AG20443 (cell line): ENCODE data around the gene SEMA6B.
"Not testable (repeated sequence)": the region's sequence is repeated elsewhere in the genome, so short reads cannot be mapped to it uniquely, and the experiment has no call there.

ENCODE experiments used
- DNase-seq: peaks from one replicate; pipeline ENCODE4 v3.0.0; 2012; ENCODE audit warnings: low spot score, mixed read lengths

SEMA6B gene

DNA sequence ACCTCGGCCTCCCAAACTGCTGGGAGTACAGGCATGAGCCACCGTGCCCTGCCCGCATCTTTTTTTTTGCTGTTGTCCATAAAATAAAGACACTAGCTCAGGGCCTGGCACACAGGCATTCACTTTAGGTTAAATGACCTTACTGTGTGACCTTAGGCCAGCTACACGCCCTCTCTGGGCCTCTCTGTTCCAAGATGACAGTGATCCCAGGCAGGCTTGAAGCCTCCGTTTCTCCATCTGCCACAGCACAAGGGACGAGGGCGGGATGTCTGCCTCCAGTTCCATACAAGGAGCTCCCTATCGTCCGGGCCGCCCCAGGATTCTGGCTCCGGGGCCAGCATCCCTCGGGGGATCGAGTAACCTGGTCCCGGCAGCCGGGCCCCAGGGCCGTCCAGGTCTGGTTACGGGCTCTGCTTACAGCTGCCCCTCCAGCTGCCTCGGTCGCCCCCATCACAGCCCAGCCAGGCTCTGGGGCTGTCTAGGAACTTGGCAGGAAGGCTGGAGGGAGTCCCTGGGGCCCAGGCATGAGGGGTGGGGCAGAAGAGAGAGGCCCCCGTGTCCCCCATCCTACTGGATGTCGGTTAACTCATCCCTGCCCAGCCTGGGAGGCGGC lies 11.9 kb upstream of the SEMA6B start:
- no peak for DNase-seq

GRCh38 chr19:4570916-4571304 lies 11.4 kb upstream of the SEMA6B start:
- DNase-seq = no peak

DNA sequence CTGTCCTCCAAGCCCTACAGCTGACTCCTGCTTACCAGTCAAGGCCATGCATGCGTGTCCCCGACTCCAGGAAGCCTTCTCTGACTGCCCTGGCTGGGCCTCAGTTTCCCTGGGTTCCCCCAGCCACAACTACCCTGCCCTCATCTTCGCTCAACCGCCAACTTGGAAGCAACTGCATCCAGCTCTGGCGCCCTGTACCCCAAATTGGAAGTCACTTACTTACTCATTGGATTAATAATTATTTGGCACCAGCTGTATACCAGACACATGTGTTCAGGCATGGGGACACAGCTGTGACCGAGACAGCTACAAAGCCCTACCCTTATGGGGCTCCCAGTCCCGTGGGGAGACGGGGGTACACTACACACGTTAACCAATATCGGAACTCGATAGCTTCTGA lies 10.9 kb upstream of the SEMA6B start:
- no peak for DNase-seq

GRCh38 chr19:4568886-4569285 lies 9.4 kb upstream of the SEMA6B start:
- no peak for DNase-seq

- peak; percentile 79 for DNase-seq
Observed at GRCh38 chr19:4567584-4568071, 8.1 kb upstream of the SEMA6B start.

DNA sequence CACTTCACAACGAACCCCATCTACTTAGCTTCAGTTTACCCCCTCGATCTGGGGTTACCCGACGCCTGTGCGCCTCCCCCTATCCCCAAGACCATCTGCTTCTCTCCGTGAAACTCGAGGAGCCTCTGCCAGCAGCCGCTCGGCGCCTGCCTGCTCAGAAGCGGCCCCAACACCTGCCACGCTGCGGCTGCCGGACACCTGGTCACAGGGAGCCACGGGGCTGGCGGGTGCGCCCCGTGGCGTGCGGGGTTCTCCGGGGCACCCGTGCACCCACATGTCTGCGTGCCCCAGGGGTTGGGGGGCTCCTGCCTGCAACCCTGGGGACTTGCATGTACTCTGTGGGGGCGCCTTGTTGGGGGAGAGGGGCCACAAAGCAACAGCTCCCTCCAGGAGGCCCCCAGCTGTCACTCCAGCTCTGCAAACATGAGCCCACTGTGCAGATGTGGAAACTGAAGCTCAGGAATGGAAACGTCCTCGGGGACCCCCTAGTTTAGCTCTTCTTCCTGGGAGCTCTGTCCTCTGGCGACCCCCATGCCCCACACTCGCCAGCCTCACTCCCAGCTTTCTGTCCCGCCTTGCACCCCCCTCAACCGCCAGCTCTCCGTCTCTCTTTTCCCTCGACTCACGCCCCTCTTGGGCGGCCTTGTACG lies 7.0 kb upstream of the SEMA6B start:
- no peak for DNase-seq

DNA sequence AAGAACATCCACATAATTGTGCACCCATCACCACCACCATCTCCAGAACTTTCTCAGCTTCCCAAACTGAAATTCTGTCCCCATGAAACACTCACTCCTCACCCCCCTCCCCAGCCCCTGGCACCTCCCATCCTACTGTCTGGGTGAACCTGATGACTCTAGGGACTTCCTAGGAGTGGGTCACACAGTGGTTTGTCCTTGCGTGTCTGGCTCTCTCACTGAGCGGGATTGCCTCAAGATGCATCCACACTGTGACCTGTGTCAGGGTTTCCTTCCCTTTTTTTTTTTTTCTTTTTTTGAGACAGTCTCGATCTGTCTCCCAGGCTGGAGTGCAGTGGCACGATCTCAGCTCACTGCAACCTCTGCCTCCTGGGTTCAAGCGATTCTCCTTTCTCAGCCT lies 4.1 kb upstream of the SEMA6B start:
- DNase-seq = not testable (repeated sequence)

DNA sequence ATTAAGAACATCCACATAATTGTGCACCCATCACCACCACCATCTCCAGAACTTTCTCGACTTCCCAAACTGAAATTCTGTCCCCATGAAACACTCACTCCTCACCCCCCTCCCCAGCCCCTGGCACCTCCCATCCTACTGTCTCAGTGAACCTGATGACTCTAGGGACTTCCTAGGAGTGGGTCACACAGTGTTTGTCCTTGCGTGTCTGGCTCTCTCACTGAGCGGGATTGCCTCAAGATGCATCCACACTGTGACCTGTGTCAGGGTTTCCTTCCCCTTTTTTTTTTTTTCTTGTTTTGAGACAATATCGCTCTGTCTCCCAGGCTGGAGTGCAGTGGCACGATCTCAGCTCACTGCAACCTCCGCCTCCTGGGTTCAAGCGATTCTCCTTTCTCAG lies 2.6 kb upstream of the SEMA6B start:
- DNase-seq = not testable (repeated sequence)

DNA sequence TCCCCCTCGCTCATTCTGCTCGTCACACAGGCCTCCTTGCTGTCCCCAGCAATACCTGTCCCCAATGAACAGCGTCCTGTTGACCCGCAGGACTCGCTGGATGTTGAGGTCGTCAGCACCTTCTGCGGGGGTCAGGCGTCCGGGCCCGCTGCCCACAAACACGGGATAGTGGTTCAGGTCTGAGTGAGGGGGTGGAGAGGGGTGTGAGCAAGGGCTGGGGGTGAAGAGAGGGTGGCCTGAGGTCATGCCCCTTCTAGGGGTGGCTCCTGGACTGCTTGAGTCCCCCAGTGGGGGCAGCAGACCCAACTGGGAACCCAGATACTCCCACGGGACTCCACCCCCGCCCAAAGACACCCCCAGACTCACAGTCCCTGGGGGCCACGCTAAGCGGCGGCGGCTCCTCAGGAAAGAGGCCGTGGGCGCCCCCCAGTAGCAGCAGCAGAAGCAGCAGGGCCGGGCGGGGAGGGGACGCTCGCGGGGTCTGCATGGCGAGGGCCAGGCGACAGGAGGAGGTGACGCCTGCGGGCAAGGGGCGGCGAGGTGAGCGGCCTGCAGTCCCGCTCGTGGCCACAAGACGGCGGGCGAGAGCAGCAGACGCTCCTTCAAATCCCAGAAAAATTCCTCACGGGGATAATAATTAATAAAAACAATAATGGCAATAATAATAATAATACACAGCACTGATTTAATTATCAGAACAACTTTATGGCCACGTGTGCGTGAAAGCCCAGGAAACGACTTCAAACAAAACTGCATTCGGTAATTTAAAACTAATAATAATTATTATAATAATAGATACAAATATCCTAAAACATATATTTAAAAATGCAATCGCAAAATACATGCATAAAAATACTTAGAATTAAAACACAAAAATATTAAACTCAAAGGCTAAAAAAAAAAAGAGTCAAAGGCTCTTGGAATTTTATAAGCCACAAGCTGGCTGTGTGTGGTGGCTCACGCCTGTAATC lies 1.2 kb downstream of the SEMA6B start:
- DNase-seq = peak; percentile 77

GRCh38 chr19:4557144-4557970 lies 2.1 kb downstream of the SEMA6B start:
- no peak for DNase-seq

DNA sequence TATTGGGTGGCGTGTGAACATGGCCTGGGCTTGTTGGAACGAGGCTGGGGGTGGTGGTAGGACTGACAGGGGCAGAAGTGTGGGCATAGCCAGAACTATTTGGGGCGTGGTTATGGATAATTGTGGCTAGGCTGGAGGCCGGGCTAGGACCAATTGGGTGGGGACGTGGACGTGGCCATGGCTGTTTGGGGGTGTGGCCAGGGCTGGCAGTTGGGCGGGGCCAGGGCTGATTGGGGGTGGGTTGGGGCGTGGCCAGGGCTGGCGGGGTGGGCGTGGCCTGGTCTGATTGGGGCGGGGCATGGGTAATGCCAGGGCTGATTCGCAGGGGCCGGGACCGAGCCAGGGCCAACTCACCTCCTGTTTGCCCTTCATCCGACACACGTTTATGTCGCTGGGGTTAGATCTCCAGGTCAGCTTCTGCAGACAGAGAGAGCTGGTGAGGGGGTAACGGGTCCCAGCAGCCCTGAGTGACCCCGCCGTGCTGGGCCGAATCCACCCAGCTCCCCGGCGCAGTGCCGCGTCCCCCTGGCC lies 2.8 kb downstream of the SEMA6B start:
- peak; percentile 76 for DNase-seq

DNA sequence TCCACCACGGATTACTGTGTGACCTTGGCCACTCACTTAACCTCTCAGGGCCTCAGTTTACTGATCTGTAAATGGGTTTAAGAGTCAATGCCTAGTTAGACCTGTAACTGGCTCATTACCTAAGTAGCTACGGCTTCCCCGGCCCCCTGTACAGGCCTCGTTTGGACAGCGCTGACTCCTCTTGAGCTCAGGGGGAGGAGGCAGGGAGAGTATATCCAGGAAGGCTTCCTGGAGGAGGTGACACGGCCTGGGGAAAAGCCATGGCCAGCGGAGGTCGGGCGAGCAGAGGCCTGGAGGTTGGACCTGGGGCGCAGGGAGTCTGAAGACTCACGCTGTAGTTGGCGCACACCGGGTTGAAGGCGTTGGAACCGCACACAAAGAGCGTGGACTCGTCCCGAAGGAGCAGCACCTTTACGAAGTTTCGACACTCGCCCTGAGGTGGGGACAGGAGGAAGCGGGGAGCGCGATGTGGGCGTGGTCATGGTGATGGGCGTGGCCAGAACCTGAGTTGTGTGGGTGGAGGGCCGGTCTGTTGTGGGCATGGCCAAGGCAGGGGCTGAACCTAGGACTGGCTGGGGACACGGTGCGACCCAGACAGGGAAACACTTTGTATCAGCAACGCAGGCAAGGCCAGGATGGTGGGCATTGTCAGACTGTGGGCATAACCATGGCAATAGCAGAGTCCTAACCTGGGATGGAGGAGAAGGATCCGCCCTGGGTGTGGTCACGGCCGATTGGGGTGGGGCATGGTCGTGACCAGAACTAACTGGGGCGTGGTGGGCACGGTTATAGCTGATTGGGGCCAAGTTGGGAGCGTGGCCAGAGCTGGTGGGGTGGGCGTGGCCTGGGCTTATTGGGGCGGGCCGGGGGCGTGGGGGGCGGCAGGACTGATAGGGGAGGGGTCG lies 3.6 kb downstream of the SEMA6B start:
- DNase-seq = no peak

GRCh38 chr19:4554717-4555116 lies 4.8 kb downstream of the SEMA6B start:
- DNase-seq = no peak

DNA sequence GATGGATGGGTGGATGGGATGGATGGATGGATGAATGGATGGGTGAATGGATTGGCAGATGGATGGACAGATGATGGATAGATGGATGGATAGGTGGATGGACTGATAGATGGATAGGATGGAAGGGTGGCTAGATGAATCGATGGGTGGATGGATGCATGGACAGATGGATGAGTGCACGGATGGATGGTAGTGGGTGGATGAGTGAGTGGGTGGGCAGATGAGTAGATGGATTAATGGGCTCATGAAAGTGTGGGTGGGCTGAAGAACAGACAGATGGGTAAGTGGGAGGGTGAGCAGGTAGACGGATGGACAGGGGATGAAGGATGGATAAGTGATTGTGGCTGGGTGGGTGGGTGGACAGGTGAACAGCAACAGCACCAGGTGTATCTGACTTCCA lies 5.7 kb downstream of the SEMA6B start:
- no peak for DNase-seq

- no peak for DNase-seq
Observed at GRCh38 chr19:4553092-4553695, 6.3 kb downstream of the SEMA6B start.

- no peak for DNase-seq
Observed at GRCh38 chr19:4552525-4552819, 7.0 kb downstream of the SEMA6B start.

GRCh38 chr19:4550479-4551050 lies 8.9 kb downstream of the SEMA6B start:
- DNase-seq = no peak

DNA sequence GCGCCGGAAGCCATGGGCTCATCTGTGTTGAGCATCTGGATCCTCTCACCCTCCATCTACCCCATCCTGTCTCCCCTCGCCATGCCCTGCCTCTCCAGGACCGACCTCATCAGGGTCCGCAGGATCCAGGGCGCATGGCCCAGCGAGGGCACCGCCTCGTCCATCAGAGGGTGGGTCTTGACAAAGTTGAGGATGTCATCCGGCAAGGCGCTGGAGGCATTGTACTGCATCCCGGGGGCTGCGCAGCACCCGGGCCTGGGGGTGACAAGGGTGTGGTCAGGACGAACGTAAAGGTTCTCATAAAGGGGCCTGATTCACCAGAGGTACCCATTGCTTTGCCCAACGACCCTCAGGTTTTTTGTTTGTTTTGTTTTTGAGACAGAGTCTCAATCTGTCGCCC lies 9.5 kb downstream of the SEMA6B start:
- DNase-seq = no peak

DNA sequence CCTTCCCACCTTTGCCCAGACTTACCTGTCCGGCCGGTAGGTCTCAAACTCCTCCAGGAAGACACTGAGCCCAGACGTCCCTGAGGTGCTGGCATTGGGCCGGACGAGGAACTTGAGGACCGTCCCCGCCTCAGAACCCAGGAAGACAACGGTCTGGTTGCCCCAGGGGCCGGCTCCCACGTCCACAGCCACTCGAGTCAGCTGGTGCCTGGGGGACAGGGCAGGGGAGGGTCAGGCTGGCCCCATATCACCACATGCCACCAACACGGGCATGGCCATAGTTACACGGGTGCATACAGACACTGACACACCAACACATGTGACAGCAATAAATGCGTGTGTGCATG lies 11.3 kb downstream of the SEMA6B start:
- DNase-seq = no peak
